Panc1 (cell line): ENCODE results near the gene LIM2. TPM values are rescaled to one million over a fixed set of nuclear protein-coding genes. Genes with fewer than 3 reads are reported as not detected.
A peak's percentile ranks its signal among the peaks of the same experiment; 100 is the strongest.

Experiments used
- ATAC-seq: fragments of 200-7000 bp; cut with Tn5 transposase; 2 replicates; pipeline ENCODE4 v1.9.1; 2020; ENCODE audit warnings: mild to moderate bottlenecking, moderate library complexity
- BruUV-seq: library from RNA; stranded (reverse); fragments of 400-500 nt; replicated peaks from 2 replicates; lab custom pipeline; 2021; lab: Mats Ljungman, UMichigan
- CTCF ChIA-PET: fragments of 300-600 bp; sonication (Branson Sonifier 250); formaldehyde crosslinking; loops from one replicate; lab custom pipeline; 2022; ENCODE audit warnings: antibody characterized with exemption; lab: Charles Lee
- POLR2A ChIA-PET: fragments of 300-600 bp; sonication (Branson Sonifier 250); formaldehyde crosslinking; loops from one replicate; lab custom pipeline; 2022; ENCODE audit warnings: antibody characterized with exemption; lab: Charles Lee
- DNase-seq: peaks from one replicate; pipeline ENCODE4 v3.0.0-alpha.2; 2010; ENCODE audit warnings: low read depth, low spot score
- H3K27ac ChIP-seq: 2 replicates; pipeline ENCODE4 v1.5.1; 2011; ENCODE audit warnings: mild to moderate bottlenecking, low read length, inconsistent platforms
- H3K27me3 ChIP-seq: fragments of 200-500 bp; sonication (Bioruptor generic); 2 replicates; pipeline ENCODE4 v1.6.0; 2014; ENCODE audit warnings: low read length, inconsistent platforms; ENCODE audit not compliant: control insufficient read depth, insufficient read depth
- H3K36me3 ChIP-seq: fragments of 200-500 bp; sonication (Bioruptor generic); 2 replicates; pipeline ENCODE4 v1.5.1; 2014; ENCODE audit warnings: inconsistent platforms, mild to moderate bottlenecking, low read length, moderate library complexity; ENCODE audit not compliant: control insufficient read depth, insufficient read depth
- H3K4me1 ChIP-seq: 2 replicates; pipeline ENCODE4 v1.5.1; 2011; ENCODE audit warnings: inconsistent platforms, mild to moderate bottlenecking, low read length, moderate library complexity; ENCODE audit not compliant: control insufficient read depth, insufficient read depth
- H3K4me3 ChIP-seq, 2 experiments: 2 replicates each; pipeline ENCODE4 v1.5.1; 2011 to 2012; ENCODE audit warnings: low read depth in 2 of 2, low read length in 2 of 2, mild to moderate bottlenecking in 2 of 2, inconsistent platforms in 1 of 2, moderate library complexity in 1 of 2
- H3K9me3 ChIP-seq: fragments of 200-500 bp; sonication (Bioruptor generic); 2 replicates; pipeline ENCODE4 v1.5.1; 2014; ENCODE audit warnings: low read depth, mild to moderate bottlenecking, inconsistent platforms, low read length, moderate library complexity; ENCODE audit not compliant: control insufficient read depth, insufficient read depth
- POLR2AphosphoS5 ChIP-seq: IDR thresholded peaks from 2 replicates; pipeline ENCODE4 v1.6.1; 2012; ENCODE audit warnings: mild to moderate bottlenecking, low read depth, low read length, moderate library complexity
- SIN3A ChIP-seq: IDR thresholded peaks from 2 replicates; pipeline ENCODE4 v1.6.1; 2012; ENCODE audit warnings: low read depth, mild to moderate bottlenecking, low read length, moderate library complexity, borderline replicate concordance; ENCODE audit not compliant: insufficient read depth
- TCF7L2 ChIP-seq: IDR thresholded peaks from 2 replicates; pipeline ENCODE4 v1.6.1; 2011; ENCODE audit warnings: mild to moderate bottlenecking, low read depth, low read length, inconsistent platforms
- in situ Hi-C: cut with HindIII; loops from 2 replicates; pipeline ENCODE4 v1.10.0; 2016; ENCODE audit warnings: low sequenced_read_pairs, low pct_unique_long_range_greater_than_20kb
- intact Hi-C: fragments of 100-400 bp; cut with micrococcal nuclease; formaldehyde crosslinking; loops from one replicate; pipeline ENCODE4 v1.10.0; 2022; ENCODE audit not compliant: unreplicated experiment
- total RNA-seq: library from RNA; stranded (reverse); gene quantifications from one replicate; pipeline ENCODE4 v1.2.1, GENCODE V29; 2021; ENCODE audit not compliant: unreplicated experiment
- TF ChIP-seq, protein P1 (sequence below), 2 experiments: IDR thresholded peaks; 2 replicates each; pipeline ENCODE4 v1.6.1; 2011 to 2012; ENCODE audit warnings: low read depth in 2 of 2, control low read depth in 1 of 2, low read length in 1 of 2, mild to moderate bottlenecking in 1 of 2, moderate library complexity in 1 of 2; ENCODE audit not compliant: insufficient read depth in 1 of 2
- TF ChIP-seq, protein P2 (sequence below): fragments of 450-650 bp; IDR thresholded peaks from 2 replicates; pipeline ENCODE4 v1.5.1; 2017; ENCODE audit warnings: mild to moderate bottlenecking

LIM2 gene
- total RNA-seq, 1 experiment from 2014 or later = not detected

DNA sequence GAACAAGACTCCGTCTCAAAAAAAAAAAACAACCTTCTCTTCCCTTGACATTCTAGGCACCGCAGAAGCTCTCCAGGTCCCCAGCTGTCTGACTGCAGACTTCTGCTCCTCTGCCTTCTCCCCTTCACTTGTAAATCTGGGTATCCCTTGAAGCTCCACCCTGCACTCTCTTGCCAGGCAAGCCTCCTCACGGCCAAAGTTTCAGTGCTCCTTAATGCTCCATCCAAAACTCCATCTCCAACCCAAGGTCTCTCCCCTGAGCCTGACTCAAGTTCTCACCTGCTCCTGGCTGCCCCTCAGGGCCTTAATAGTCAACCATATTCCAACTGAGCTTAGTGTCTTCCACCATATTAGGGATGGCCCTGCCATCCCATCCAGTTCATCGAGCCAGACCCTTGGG lies 17.5 kb downstream of the LIM2 start:
- ChIA-PET CTCF (no interaction called here), POLR2A (interaction anchor here (0.5 kb wide), 1 partner anchor 319 kb away, joined by 7 read pairs; no protein-coding TSS in a partner anchor)
- TF ChIP-seq, protein P1, sequence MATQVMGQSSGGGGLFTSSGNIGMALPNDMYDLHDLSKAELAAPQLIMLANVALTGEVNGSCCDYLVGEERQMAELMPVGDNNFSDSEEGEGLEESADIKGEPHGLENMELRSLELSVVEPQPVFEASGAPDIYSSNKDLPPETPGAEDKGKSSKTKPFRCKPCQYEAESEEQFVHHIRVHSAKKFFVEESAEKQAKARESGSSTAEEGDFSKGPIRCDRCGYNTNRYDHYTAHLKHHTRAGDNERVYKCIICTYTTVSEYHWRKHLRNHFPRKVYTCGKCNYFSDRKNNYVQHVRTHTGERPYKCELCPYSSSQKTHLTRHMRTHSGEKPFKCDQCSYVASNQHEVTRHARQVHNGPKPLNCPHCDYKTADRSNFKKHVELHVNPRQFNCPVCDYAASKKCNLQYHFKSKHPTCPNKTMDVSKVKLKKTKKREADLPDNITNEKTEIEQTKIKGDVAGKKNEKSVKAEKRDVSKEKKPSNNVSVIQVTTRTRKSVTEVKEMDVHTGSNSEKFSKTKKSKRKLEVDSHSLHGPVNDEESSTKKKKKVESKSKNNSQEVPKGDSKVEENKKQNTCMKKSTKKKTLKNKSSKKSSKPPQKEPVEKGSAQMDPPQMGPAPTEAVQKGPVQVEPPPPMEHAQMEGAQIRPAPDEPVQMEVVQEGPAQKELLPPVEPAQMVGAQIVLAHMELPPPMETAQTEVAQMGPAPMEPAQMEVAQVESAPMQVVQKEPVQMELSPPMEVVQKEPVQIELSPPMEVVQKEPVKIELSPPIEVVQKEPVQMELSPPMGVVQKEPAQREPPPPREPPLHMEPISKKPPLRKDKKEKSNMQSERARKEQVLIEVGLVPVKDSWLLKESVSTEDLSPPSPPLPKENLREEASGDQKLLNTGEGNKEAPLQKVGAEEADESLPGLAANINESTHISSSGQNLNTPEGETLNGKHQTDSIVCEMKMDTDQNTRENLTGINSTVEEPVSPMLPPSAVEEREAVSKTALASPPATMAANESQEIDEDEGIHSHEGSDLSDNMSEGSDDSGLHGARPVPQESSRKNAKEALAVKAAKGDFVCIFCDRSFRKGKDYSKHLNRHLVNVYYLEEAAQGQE (IDR thresholded peaks at IDR 0.05; ENCODE audit: insufficient read depth in 1 of 2, low read depth in 2 of 2, low read length in 1 of 2) = no peak
- TF ChIP-seq SIN3A = no peak
- no peak for TF ChIP-seq POLR2AphosphoS5
- TF ChIP-seq, protein P2, sequence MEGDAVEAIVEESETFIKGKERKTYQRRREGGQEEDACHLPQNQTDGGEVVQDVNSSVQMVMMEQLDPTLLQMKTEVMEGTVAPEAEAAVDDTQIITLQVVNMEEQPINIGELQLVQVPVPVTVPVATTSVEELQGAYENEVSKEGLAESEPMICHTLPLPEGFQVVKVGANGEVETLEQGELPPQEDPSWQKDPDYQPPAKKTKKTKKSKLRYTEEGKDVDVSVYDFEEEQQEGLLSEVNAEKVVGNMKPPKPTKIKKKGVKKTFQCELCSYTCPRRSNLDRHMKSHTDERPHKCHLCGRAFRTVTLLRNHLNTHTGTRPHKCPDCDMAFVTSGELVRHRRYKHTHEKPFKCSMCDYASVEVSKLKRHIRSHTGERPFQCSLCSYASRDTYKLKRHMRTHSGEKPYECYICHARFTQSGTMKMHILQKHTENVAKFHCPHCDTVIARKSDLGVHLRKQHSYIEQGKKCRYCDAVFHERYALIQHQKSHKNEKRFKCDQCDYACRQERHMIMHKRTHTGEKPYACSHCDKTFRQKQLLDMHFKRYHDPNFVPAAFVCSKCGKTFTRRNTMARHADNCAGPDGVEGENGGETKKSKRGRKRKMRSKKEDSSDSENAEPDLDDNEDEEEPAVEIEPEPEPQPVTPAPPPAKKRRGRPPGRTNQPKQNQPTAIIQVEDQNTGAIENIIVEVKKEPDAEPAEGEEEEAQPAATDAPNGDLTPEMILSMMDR = no peak
- TF ChIP-seq TCF7L2 = no peak
- H3K27ac ChIP-seq = no peak overlapping the region
- BruUV-seq = no TSS peak
- in situ Hi-C loops (no loop called here), intact Hi-C loops (no loop called here)
- no peak overlapping the region for H3K4me3 ChIP-seq
- DNase-seq (no peak), ATAC-seq (no peak)
- no peaks in the 10 kb centered on the region for H3K27me3 ChIP-seq
- H3K9me3 ChIP-seq = no peaks in the 10 kb centered on the region
- peaks cover 8% of the 10 kb centered on the region; the same call in 1 of the 2 replicates for H3K36me3 ChIP-seq
- peaks cover 4% of the 10 kb centered on the region; the same call in 1 of the 2 replicates for H3K4me1 ChIP-seq

DNA sequence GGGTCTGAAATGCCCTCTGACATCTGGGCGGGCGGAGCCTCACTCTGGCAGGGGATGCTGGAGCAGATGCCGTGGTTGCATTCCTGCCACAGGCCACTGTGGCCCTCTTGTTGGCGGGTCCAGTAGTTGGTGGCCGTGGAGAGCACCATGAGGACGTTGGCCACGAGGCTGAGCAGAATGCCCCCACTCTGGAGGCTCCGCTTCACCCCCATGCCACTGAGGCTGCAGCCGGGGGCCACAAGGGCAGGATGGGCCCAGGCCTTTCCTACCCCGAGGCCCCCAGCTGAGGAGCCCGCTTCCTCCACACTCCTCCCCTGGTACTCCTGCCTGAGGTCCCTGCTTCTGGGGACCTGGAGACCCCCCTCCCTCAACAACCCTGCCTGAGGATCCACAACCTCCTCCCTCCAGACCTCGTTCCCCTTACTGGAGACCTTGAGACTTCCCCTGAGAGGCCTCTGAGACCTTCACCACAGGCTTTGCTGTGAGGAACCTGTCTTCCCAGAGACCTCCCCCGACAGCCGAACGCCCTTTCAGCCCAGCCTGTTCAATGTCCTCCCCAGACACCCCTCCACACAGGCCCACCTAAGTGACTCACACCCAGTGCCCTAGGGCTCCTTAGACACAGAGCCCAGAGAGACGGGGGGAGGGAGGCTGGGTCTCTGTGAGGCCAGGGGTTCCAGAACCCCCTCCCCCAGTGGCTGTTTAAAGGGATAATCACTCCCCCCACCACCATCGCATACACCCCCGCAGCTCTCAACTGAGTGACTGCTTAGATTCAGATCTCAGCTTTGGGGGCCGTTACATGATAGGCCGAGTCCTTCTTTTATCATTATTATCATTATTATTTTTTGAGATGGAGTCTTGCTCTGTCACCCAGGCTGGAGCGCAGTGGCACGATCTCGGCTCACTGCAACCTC lies 19.1 kb downstream of the LIM2 start, which contains the start of gene CLDND2:
CLDND2 (minus strand) TSS at position 638 of the 917 bp plus-strand sequence; CDS start at position 212, 426 bp downstream.
- DNase-seq = no peak
- Histone ChIP-seq H3K4me1 (peaks cover 13% of the 10 kb centered on the region), H3K4me3 (peak within 1 kb of the TSS; percentile 62 to 77), H3K36me3 (peaks cover 8% of the 10 kb centered on the region; the same call in 1 of the 2 replicates), H3K27me3 (no peaks in the 10 kb centered on the region), H3K27ac (peak within 1 kb of the TSS; percentile 59), H3K9me3 (no peaks in the 10 kb centered on the region)
- POLR2A ChIA-PET = no interaction called here
- in situ Hi-C loops = no loop called here
- TF ChIP-seq, protein P2 = no peak
- TF ChIP-seq, protein P1 (IDR thresholded peaks at IDR 0.05; ENCODE audit: insufficient read depth in 1 of 2, low read depth in 2 of 2, low read length in 1 of 2) = no peak
- TF ChIP-seq SIN3A = no peak
- TF ChIP-seq POLR2AphosphoS5 = no peak
- BruUV-seq = no TSS peak
- intact Hi-C loops = no loop called here
- ATAC-seq = no peak
- CTCF ChIA-PET = interaction anchor here (0.6 kb wide), 1 partner anchor 184 kb away, joined by 5 read pairs; no protein-coding TSS in a partner anchor
